Activated CD8-positive, alpha-beta memory T cell treated with anti-CD3 and anti-CD28 coated beads, Interleukin-2, amount 10 ng/mL, durations not matched to agents 7 days and 5 days (primary cell): ENCODE results near the gene CIITA. TPM values are rescaled to one million over a fixed set of nuclear protein-coding genes. Genes with fewer than 3 reads are reported as not detected.

Experiments used
- ATAC-seq: fragments of 150-1000 bp; cut with Tn5 transposase; one replicate; pipeline ENCODE4 v1.10.0; 2021; ENCODE audit warnings: moderate library complexity
- CTCF ChIA-PET: fragments of 350-600 bp; sonication (Branson Sonifier 250); formaldehyde crosslinking; loops from one replicate; lab custom pipeline; 2021; ENCODE audit warnings: antibody characterized with exemption; lab: Charles Lee
- DNase-seq: peaks from one replicate; pipeline ENCODE4 v3.0.0-alpha.2; 2020
- H3K27ac Mint-ChIP-seq: one replicate; pipeline ENCODE4 v1.8.0; 2021; ENCODE audit warnings: mild to moderate bottlenecking, mixed read lengths
- H3K27me3 Mint-ChIP-seq: one replicate; pipeline ENCODE4 v1.8.0; 2021; ENCODE audit warnings: mixed read lengths
- H3K36me3 Mint-ChIP-seq: one replicate; pipeline ENCODE4 v1.8.0; 2021; ENCODE audit warnings: mild to moderate bottlenecking, mixed read lengths
- H3K4me1 Mint-ChIP-seq: one replicate; pipeline ENCODE4 v1.8.0; 2021; ENCODE audit warnings: mixed read lengths
- H3K4me3 Mint-ChIP-seq: one replicate; pipeline ENCODE4 v1.8.0; 2021; ENCODE audit warnings: mild to moderate bottlenecking, moderate library complexity, mixed read lengths
- H3K9me3 Mint-ChIP-seq: one replicate; pipeline ENCODE4 v1.8.0; 2022; ENCODE audit warnings: low read depth, mixed read lengths
- total RNA-seq, 2 experiments: library from RNA; stranded (reverse); gene quantifications; one replicate each; pipeline ENCODE4 v1.2.3, GENCODE V29; 2021

Gene CIITA
- total RNA-seq, 2 experiments from 2014 or later = 68.7 to 103 TPM

DNA sequence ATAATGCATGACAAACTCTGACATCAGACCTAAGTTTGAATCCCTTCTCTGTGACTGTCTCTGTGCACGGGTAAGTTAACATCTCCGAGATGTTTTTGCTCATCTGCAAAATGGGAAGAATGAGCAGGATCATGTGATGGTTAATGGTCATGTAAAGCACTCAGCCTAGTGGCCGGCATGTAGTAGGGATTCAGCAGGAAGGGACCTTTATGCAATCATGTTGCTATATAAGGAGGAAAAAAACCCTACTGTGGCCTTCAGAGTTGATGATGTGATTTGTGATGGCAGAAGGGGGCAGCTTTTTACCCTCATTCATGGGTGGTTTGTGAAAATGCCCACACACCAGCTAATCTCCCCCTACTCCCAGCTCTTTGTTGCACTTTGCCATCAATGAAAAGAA, 91.5 kb downstream of the CIITA start:
- Mint-ChIP-seq H3K27me3 (no peaks in the 10 kb centered on the region), H3K9me3 (peaks cover 4% of the 10 kb centered on the region), H3K4me1 (peaks cover 84% of the 10 kb centered on the region), H3K4me3 (no peak overlapping the region), H3K27ac (no peak overlapping the region), H3K36me3 (peaks cover 26% of the 10 kb centered on the region)
- DNase-seq = no peak
- ATAC-seq = no peak
- CTCF ChIA-PET = interaction anchor here (0.6 to 16.5 kb wide), 12 partner anchors 9 to 563 kb away, joined by 3 to 257 read pairs (median 6); partner anchors contain the start of gene SOCS1

DNA sequence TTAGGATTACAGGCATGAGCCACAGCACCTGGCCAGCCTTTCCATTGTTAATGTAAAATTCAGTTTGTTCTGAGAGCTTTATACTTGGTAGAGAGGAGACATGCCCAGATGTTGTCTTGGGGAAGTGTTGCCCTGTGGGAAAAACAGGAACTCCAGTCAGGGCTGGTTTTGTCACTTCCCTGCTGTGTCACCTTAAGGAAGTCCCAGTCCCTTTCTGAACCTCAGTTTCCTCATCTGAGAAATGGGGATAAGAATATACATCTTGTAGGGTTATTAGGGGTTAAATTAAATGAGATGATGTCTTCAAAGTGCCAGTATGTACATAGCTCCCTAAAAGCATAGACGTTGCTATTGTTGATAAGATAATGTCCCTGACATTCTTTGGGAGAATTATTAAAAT, 92.6 kb downstream of the CIITA start:
- ATAC-seq = no peak
- Mint-ChIP-seq H3K27me3 (no peaks in the 10 kb centered on the region), H3K4me3 (no peak overlapping the region), H3K4me1 (peaks cover 81% of the 10 kb centered on the region), H3K36me3 (peaks cover 25% of the 10 kb centered on the region), H3K9me3 (peaks cover 4% of the 10 kb centered on the region), H3K27ac (peak overlapping the region; percentile 5)
- CTCF ChIA-PET = interaction anchor here (1.2 to 16.5 kb wide), 6 partner anchors 14 to 402 kb away, joined by 4 to 257 read pairs (median 6); partner anchors contain the start of gene SOCS1
- no peak for DNase-seq

DNA sequence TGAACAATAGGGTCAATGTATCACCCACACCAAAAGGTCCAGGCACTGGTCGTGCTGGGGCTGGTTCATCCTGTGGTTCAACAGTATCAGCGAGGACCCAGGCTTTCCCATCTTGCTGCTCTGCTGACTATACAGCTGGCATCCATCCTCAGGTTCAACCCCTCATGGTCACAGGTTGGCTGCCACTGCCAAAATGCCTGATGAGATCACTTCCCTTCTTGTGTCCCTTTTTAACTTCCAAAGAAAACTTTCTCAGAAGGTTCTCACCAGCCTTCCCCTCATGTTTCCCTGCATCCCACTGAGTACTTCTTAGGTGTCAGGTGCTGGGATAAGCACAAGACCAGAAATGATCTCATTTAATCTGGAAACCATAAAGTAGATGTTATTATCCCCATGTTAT, 93.1 kb downstream of the CIITA start:
- ATAC-seq (no peak), DNase-seq (no peak)
- Mint-ChIP-seq H3K4me3 (no peak overlapping the region), H3K27me3 (no peaks in the 10 kb centered on the region), H3K9me3 (peaks cover 4% of the 10 kb centered on the region), H3K4me1 (peaks cover 81% of the 10 kb centered on the region), H3K27ac (no peak overlapping the region), H3K36me3 (peaks cover 28% of the 10 kb centered on the region)
- CTCF ChIA-PET = interaction anchor here (0.7 to 16.5 kb wide), 8 partner anchors 13 to 676 kb away, joined by 3 to 257 read pairs (median 12); partner anchors contain the start of gene SOCS1

DNA sequence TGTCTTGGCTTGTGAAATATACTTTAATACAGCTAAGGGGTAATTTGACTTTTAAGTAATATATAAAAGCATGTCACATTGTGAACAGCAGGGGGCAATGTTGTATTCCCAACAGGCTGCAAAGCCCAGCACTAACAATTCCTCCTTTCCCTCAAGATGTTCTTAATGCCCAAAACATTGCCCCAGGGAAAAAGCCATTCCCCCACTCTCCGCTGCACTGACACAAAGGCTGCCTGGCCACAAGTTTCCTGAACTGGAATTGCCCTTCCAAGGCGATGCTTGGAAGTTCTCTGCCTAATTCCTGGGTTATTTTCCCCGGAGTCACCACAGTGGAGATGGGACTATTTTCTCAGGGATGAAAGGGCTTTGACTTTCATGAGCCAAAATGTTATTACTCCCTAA, 94.6 kb downstream of the CIITA start:
- peak overlapping the region; percentile 86 for H3K27ac Mint-ChIP-seq
- CTCF ChIA-PET = interaction anchor here (0.6 to 16.5 kb wide), 40 partner anchors 8 to 669 kb away, joined by 3 to 257 read pairs (median 4); partner anchors contain the start of gene SOCS1
- no peak for DNase-seq
- no peak for ATAC-seq
- no peak overlapping the region for H3K4me3 Mint-ChIP-seq
- H3K27me3 Mint-ChIP-seq = no peaks in the 10 kb centered on the region
- H3K4me1 Mint-ChIP-seq = peaks cover 73% of the 10 kb centered on the region
- peaks cover 20% of the 10 kb centered on the region for H3K36me3 Mint-ChIP-seq
- no peaks in the 10 kb centered on the region for H3K9me3 Mint-ChIP-seq

DNA sequence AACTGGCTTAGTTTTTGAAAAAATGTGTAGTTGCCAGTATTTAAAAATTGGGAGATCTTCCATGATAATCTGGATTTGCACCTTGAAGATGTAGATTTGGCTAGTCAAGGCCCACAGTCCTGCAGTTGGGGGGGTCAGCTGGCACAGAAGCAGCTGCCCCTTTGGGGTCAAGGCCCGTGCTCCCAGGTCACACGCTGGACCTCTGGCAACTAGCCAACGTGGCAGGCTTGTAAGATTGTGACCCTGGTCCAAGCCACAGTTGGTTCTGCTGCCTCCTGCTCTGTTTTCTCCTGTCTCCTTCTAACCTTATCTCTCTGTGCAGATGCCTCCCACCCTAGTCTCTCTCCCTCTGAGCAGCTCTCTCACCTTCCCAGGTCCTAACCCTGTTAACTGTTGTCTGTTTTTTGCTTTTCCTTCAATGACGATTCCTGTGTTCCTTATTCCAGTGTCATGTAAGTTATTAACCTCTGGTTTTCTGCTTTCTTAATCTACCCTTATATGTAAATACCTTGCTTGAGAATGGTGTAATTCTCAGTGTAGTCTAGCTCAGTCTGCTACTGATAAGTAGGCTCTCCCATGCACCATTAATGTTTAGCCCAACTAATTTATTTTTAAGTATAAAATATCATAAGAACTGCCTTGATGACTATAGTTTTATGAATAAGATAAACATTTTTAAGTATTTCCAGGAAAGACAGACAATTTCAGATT, 95.3 kb downstream of the CIITA start:
- ATAC-seq (peak; percentile 56), DNase-seq (no peak)
- CTCF ChIA-PET = interaction anchor here (0.8 to 16.5 kb wide), 21 partner anchors 9 to 433 kb away, joined by 3 to 257 read pairs (median 5); partner anchors contain the start of gene SOCS1
- Mint-ChIP-seq H3K4me3 (peak overlapping the region; percentile 25), H3K9me3 (no peaks in the 10 kb centered on the region), H3K36me3 (peaks cover 16% of the 10 kb centered on the region), H3K27ac (peak overlapping the region; percentile 86), H3K27me3 (no peaks in the 10 kb centered on the region), H3K4me1 (peaks cover 73% of the 10 kb centered on the region)

DNA sequence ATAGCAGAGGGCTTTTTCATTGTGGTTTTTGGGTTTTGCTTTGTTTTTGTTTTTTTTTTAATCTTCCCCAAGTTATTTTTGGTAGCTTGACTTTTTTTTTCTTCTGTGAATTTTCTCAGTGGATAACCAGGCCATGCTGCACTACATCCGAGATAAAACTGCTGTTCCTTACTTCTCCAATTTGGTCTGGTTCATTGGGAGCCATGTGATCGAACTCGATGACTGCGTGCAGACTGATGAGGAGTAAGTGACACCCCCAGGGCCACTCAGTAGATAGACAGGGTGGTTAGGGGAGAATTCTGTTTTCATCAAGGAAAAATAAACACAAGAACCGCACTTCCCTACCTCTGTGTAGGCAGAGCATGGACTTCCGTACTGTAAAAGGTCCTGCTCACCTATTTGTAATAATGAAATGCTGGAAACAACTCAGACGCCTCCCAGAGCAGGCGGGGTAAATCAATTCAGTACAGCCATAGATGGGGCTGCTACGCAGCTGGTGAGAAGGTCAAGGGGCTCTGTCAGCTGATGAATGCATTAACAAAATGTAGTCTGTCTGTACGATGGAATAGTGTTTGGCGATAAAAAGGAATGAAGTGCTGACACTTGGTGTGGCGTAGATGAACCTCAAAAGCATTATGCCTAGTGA, 95.9 kb downstream of the CIITA start:
- peak overlapping the region; percentile 25 for H3K4me3 Mint-ChIP-seq
- DNase-seq = no peak
- peaks cover 78% of the 10 kb centered on the region for H3K4me1 Mint-ChIP-seq
- CTCF ChIA-PET = interaction anchor here (0.8 to 16.5 kb wide), 20 partner anchors 9 to 432 kb away, joined by 3 to 257 read pairs (median 5); partner anchors contain the start of gene SOCS1
- peaks cover 20% of the 10 kb centered on the region for H3K36me3 Mint-ChIP-seq
- H3K27me3 Mint-ChIP-seq = no peaks in the 10 kb centered on the region
- ATAC-seq = peak; percentile 40
- no peaks in the 10 kb centered on the region for H3K9me3 Mint-ChIP-seq
- peak overlapping the region; percentile 86 for H3K27ac Mint-ChIP-seq

DNA sequence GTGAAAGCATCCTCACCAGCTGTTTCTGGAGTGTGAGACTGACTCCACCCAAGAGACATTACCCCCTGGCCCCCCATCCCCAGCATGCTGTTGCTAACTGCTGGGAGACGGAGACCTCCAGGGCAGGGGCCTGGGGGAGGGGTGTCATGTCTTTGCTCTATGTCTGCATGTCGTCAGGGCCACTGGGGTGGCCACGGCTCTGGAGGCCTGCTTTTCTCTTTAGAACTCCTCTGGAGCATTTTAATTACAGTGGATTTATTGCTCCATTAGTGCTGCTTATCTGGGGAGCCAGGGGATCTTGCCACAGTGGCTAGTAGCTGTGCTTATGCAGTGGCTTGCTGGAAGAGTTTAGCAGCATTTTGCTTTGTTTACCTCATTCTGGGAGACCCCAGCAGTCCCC, 99.6 kb downstream of the CIITA start:
- DNase-seq = no peak
- ATAC-seq = no peak
- Mint-ChIP-seq H3K9me3 (no peaks in the 10 kb centered on the region), H3K36me3 (peaks cover 30% of the 10 kb centered on the region), H3K27ac (peak overlapping the region; percentile 60), H3K4me1 (peaks cover 84% of the 10 kb centered on the region), H3K27me3 (no peaks in the 10 kb centered on the region), H3K4me3 (no peak overlapping the region)
- CTCF ChIA-PET = interaction anchor here (1.1 to 16.5 kb wide), 2 partner anchors 13 to 280 kb away, joined by 3 to 257 read pairs; partner anchors contain the start of gene SOCS1

DNA sequence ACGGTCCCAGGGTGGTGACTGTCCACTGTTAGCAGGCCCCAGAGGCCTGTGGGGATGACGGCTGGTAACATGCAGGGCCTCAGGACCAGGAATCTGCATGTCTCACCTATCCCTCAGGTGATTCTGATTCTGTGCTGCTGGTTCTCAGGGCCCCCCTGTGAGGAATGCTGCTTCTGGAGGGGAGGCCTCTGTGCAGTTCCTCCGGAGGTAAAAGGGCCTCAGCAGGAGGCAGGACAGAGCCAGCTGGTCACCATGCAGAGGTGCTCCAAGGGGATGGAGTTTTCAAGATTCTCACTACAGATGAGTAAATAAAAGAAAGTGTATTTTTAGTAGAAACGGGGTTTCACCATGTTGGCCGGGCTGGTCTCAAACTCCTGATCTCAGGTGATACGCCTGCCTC, 101.1 kb downstream of the CIITA start:
- no peak for DNase-seq
- H3K36me3 Mint-ChIP-seq = peaks cover 31% of the 10 kb centered on the region
- CTCF ChIA-PET = interaction anchor here (0.9 to 3.5 kb wide), 2 partner anchors 13 to 277 kb away, joined by 3 to 37 read pairs; no protein-coding TSS in a partner anchor
- H3K9me3 Mint-ChIP-seq = no peaks in the 10 kb centered on the region
- ATAC-seq = no peak
- no peaks in the 10 kb centered on the region for H3K27me3 Mint-ChIP-seq
- H3K4me3 Mint-ChIP-seq = no peak overlapping the region
- H3K4me1 Mint-ChIP-seq = peaks cover 85% of the 10 kb centered on the region
- peak overlapping the region; percentile 60 for H3K27ac Mint-ChIP-seq

DNA sequence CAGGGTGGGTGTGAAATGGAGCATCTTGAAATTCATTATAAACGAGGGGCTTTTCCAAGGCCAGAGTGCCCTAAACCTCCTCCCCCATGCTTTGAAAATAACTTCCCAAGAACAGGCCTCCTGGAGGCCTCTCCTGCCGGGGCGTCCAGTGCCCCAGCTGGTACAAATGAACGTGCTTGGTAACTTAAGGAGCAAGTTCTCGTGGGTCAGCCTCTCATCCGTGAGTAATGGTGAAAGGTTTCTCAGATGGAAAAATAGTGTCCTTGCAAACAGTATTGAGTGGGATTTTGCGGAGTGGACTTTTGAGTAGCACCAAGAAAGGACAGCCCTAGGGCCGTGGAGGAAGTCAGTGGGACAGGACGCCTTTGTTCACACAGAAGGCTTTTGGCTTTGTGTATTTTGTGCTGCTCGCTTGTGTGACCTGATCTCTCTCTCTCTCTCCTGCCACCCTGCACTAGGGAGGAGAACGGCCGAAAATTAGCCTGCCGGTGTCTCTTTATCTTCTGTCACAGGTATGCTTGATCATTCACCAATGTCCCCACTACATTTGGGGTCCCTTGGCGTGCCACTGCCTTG, 102.0 kb downstream of the CIITA start:
- CTCF ChIA-PET = interaction anchor here (1.5 to 3.5 kb wide), 4 partner anchors 14 to 393 kb away, joined by 3 to 37 read pairs (median 4); no protein-coding TSS in a partner anchor
- ATAC-seq = no peak
- H3K4me1 Mint-ChIP-seq = peaks cover 86% of the 10 kb centered on the region
- H3K4me3 Mint-ChIP-seq = no peak overlapping the region
- H3K9me3 Mint-ChIP-seq = no peaks in the 10 kb centered on the region
- H3K36me3 Mint-ChIP-seq = peaks cover 28% of the 10 kb centered on the region
- no peaks in the 10 kb centered on the region for H3K27me3 Mint-ChIP-seq
- peak overlapping the region; percentile 65 for H3K27ac Mint-ChIP-seq
- DNase-seq = no peak

DNA sequence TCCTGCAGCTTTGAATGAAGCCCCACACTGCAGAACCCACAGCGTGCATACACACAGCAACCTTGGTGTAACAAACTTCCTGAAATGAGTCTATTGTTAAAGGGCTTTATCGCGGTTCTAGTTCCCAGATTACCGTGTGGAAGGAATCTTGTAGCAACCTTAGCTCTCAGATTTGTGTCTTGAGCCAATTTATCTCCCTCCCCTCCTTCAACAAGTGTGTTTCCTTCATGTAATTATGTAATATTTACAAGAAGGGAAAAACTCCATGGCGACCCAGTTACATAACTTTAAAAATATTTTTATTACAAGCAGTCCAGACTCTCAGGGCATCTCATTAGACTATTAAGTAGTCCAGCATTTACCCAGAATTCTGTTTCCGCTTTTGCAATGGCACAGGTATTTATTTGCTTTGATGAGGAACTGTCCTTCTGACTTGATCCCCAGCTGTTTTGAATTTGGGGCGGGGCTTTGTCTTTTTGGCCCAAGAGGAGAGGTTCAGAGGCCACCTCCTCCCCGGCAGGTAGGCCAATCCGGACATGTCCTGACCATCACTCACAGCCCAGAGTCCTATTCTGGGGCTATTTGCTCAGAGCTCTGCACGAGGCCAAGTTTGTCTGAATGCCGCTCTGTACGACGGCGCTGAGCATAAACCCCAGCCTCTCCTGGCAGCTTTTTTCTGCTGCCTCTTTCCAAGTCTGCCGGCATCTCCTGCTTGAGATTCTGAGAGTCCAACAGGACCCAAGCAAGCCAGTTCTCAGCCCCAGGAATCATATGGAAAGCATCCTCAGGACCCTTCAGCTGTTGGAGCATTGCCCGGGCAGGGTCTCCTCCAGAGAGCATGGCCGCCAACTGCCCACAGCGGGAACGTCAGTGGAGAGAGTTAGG, 103.0 kb downstream of the CIITA start:
- H3K27ac Mint-ChIP-seq = peak overlapping the region; percentile 65
- H3K4me3 Mint-ChIP-seq = peak overlapping the region; percentile 7

DNA sequence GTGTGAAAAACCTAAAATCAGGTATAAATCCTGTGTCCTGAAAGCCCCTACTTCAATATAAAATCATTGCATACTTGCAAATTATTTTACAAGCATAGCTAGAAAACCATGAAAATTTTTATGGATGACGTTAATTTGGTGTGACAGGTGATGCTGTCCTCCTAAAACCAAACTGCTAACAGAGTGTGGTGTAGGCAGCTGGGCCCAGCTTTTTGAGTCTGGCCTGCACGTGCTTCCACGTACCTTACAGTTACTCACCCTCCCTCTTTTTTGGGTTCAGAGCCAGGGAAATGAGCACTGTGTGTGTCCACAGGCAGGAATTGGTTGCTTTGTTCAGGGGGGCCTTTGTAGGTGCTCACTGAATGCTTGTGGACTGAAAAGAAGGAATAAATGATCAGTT, 103.8 kb downstream of the CIITA start:
- Mint-ChIP-seq H3K4me3 (peak overlapping the region; percentile 36), H3K27ac (peak overlapping the region; percentile 65), H3K27me3 (no peaks in the 10 kb centered on the region), H3K9me3 (no peaks in the 10 kb centered on the region), H3K36me3 (peaks cover 33% of the 10 kb centered on the region), H3K4me1 (peaks cover 84% of the 10 kb centered on the region)
- CTCF ChIA-PET = interaction anchor here (0.6 to 3.5 kb wide), 10 partner anchors 10 to 740 kb away, joined by 3 to 37 read pairs (median 4); partner anchors contain the start of gene SOCS1
- no peak for DNase-seq
- ATAC-seq = no peak

More for the DNA sequence above, 103.0 kb downstream of the CIITA start:
- Mint-ChIP-seq H3K4me1 (peaks cover 85% of the 10 kb centered on the region), H3K27me3 (no peaks in the 10 kb centered on the region), H3K36me3 (peaks cover 30% of the 10 kb centered on the region), H3K9me3 (no peaks in the 10 kb centered on the region)
- CTCF ChIA-PET = interaction anchor here (0.8 to 3.5 kb wide), 11 partner anchors 9 to 392 kb away, joined by 3 to 37 read pairs (median 4); partner anchors contain the start of gene SOCS1
- no peak for ATAC-seq
- no peak for DNase-seq

DNA sequence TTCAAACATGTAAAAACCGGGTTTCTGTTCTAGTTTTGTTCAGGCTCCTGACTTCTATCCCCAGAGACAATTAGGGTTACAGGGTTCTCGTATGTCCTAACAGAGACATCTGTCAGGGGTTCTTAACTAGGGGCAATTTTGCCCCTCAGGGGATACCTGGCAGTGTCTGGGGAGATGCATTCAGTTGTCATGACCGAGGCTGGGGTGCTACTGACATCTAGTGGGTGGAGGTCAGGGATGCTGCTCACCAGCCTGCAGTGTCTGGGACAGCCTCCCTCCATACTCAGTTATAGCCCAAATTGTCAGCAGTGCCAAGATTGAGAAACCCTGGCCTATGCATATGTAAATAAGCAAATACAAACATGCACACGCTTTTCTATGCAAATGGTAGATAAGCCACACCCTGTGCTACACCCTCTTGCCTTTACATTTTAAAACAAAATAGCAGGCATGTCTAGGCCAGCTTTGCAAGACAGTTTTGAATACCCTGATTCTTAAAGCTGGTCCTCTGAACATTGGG, 104.8 kb downstream of the CIITA start:
- Mint-ChIP-seq H3K27me3 (no peaks in the 10 kb centered on the region), H3K27ac (peak overlapping the region; percentile 81), H3K4me1 (peaks cover 85% of the 10 kb centered on the region), H3K9me3 (no peaks in the 10 kb centered on the region), H3K36me3 (peaks cover 39% of the 10 kb centered on the region), H3K4me3 (peak overlapping the region; percentile 58)
- peak; percentile 87 for DNase-seq
- CTCF ChIA-PET = interaction anchor here (0.8 to 4.7 kb wide), 10 partner anchors 9 to 374 kb away, joined by 3 to 45 read pairs (median 12); partner anchors contain the start of gene SOCS1
- peak; percentile 89 for ATAC-seq
